K562 (cell line): ENCODE measurements around the gene CRIP1. TPM values are rescaled to one million over a fixed set of nuclear protein-coding genes. Genes with fewer than 3 reads are reported as not detected.

Experiments
- ATAC-seq: fragments of 200-7000 bp; cut with Tn5 transposase; 3 replicates; pipeline ENCODE4 v1.9.1; 2020; ENCODE audit warnings: moderate library complexity
- BruUV-seq: library from RNA; stranded (reverse); fragments of 400-500 nt; replicated peaks from 2 replicates; lab custom pipeline; 2021; lab: Mats Ljungman, UMichigan
- CTCF ChIA-PET: fragments of 300-600 bp; formaldehyde crosslinking; extraction: SDS; loops from one replicate; lab custom pipeline; 2021; ENCODE audit warnings: low intra/inter-chr PET ratio; lab: Yijun Ruan, JAX
- POLR2A ChIA-PET: fragments of 300-600, 350-650 bp; sonication (Branson Sonifier 250); formaldehyde crosslinking; extraction: SDS; loops from one replicate; lab custom pipeline; 2021; ENCODE audit warnings: antibody characterized with exemption, inconsistent platforms; lab: Yijun Ruan, JAX
- DNase-seq, 4 experiments: peaks; one replicate each; pipeline versions ENCODE4 v3.0.0 to v3.0.0-alpha.2; 2011 to 2018; ENCODE audit warnings: low spot score in 3 of 4, mixed read lengths in 3 of 4; ENCODE audit errors: extremely low read depth in 1 of 4
- FAIRE-seq: peaks from 2 replicates; lab custom pipeline; 2011; peaks lifted over from hg19 to GRCh38; lab: Jason Lieb, UNC
- H2AFZ ChIP-seq: 2 replicates; pipeline ENCODE4 v1.6.0; 2011; ENCODE audit warnings: low read depth, low read length, control low read depth, inconsistent platforms
- H3K27ac ChIP-seq: fragments of 200-600 bp; 3 replicates; pipeline ENCODE4 v1.8.0; 2011; ENCODE audit warnings: low read depth, mild to moderate bottlenecking, control low read depth, inconsistent platforms, low read length, moderate library complexity, mixed read lengths; ENCODE audit errors: extremely low read depth
- H3K27me3 ChIP-seq, 2 experiments: fragments of 300-600 bp in 1 of 2; 2 replicates in 1 of 2; 3 replicates in 1 of 2; pipeline versions ENCODE4 v1.6.0 to v1.8.0; 2011; ENCODE audit warnings: inconsistent platforms in 2 of 2, low read length in 2 of 2, mild to moderate bottlenecking in 1 of 2, mixed read lengths in 1 of 2, moderate library complexity in 1 of 2; ENCODE audit not compliant: control insufficient read depth in 2 of 2, insufficient read depth in 2 of 2
- H3K36me3 ChIP-seq: fragments of 300-600 bp; 3 replicates; pipeline ENCODE4 v1.8.0; 2011; ENCODE audit warnings: mild to moderate bottlenecking, low read length, inconsistent platforms; ENCODE audit not compliant: control insufficient read depth, insufficient read depth
- H3K4me1 ChIP-seq, 2 experiments: fragments of 200-600 bp in 1 of 2; replicated peaks in 1 of 2; 2 replicates in 1 of 2; 3 replicates in 1 of 2; pipeline versions ENCODE4 v1.5.1 to v1.8.0; 2011; ENCODE audit warnings: inconsistent platforms in 2 of 2, low read length in 2 of 2, mild to moderate bottlenecking in 1 of 2, mixed read lengths in 1 of 2, moderate library complexity in 1 of 2; ENCODE audit not compliant: control insufficient read depth in 2 of 2, insufficient read depth in 2 of 2
- H3K4me2 ChIP-seq: 2 replicates; pipeline ENCODE4 v1.6.1; 2011; ENCODE audit warnings: low read length, control low read depth, inconsistent platforms, mixed read lengths; ENCODE audit not compliant: insufficient read depth
- H3K4me3 ChIP-seq: fragments of 200-600 bp; sonication (generic), shearing (Covaris generic); 2 replicates; pipeline ENCODE4 v1.5.1; 2016; ENCODE audit warnings: control low read depth, inconsistent platforms
- H3K79me2 ChIP-seq: fragments of 200-600 bp; 3 replicates; pipeline ENCODE4 v1.8.0; 2011; ENCODE audit warnings: low read length, inconsistent platforms; ENCODE audit not compliant: control insufficient read depth, insufficient read depth
- H3K9ac ChIP-seq, 2 experiments: 2 replicates each; pipeline versions ENCODE4 v1.6.0 to v1.6.1; 2011; ENCODE audit warnings: low read depth in 2 of 2, low read length in 2 of 2, control low read depth in 1 of 2, inconsistent platforms in 1 of 2, mild to moderate bottlenecking in 1 of 2, mixed read lengths in 1 of 2; ENCODE audit not compliant: insufficient read depth in 1 of 2
- H3K9me1 ChIP-seq: one replicate; pipeline ENCODE4 v1.6.0; 2011; ENCODE audit warnings: inconsistent platforms, mild to moderate bottlenecking, low read length, moderate library complexity; ENCODE audit not compliant: control insufficient read depth, insufficient read depth
- H3K9me3 ChIP-seq: replicated peaks from 2 replicates; pipeline ENCODE4 v1.5.1; 2011; ENCODE audit warnings: low read depth, low read length, inconsistent platforms; ENCODE audit not compliant: control insufficient read depth, insufficient read depth
- H4K20me1 ChIP-seq: replicated peaks from 2 replicates; pipeline ENCODE4 v1.6.1; 2011; ENCODE audit warnings: low read length, inconsistent platforms, mixed read lengths; ENCODE audit not compliant: control insufficient read depth, insufficient read depth
- C11orf30 ChIP-seq: fragments of 450-650 bp; IDR thresholded peaks from 2 replicates; pipeline ENCODE4 v1.6.1; 2016; ENCODE audit warnings: low read depth, mild to moderate bottlenecking
- MIER1 ChIP-seq: fragments of 450-650 bp; IDR thresholded peaks from 2 replicates; pipeline ENCODE4 v1.6.1; 2016; ENCODE audit warnings: antibody characterized with exemption, mild to moderate bottlenecking, low read depth
- POLR2G ChIP-seq: fragments of 200-400 bp; formaldehyde crosslinking; IDR thresholded peaks from 2 replicates; pipeline ENCODE4 v1.6.1; 2017; ENCODE audit warnings: low read depth, mild to moderate bottlenecking, antibody characterized with exemption, low read length, moderate library complexity
- WGBS: fragments of 100-300 bp; shearing (Covaris generic); methylation state at CpG from one replicate; pipeline ENCODE4 v1.1.6; 2016; ENCODE audit warnings: low coverage, mixed read lengths; ENCODE audit not compliant: insufficient coverage; ENCODE audit errors: missing lambda C conversion rate; 5-methylcytosine and 5-hydroxymethylcytosine counted together
- in situ Hi-C: fragments of 300-500 bp; cut with MboI; formaldehyde crosslinking; loops from 4 replicates; pipeline ENCODE4 v1.15.0; 2018; ENCODE audit warnings: inconsistent platforms, mixed read lengths
- intact Hi-C: fragments of 100-400 bp; cut with micrococcal nuclease; formaldehyde crosslinking; loops from 2 replicates; pipeline ENCODE4 v1.14.2; 2022
- polyA plus RNA-seq, 8 experiments: library from polyadenylated mRNA; depleted of rRNA in 4 of 8; stranded (reverse) in 5 of 8; unstranded in 3 of 8; fragments of >200 nt; fragmentation: Nextera tagmentation in 2 of 8; fragmentation: Illumina TruSeq in 1 of 8; extraction: Ambion mirVana in 2 of 8; extraction: Trizol in 1 of 8; gene quantifications; 2 replicates each; pipeline versions ENCODE4 v1.2.1 to v1.2.3, GENCODE V29; 2011 to 2014; ENCODE audit warnings: inconsistent platforms in 1 of 8, missing spikeins in 1 of 8
- total RNA-seq, 7 experiments: library from RNA; depleted of rRNA in 6 of 7; stranded (reverse); fragments of >200 nt in 6 of 7; fragmentation: Illumina TruSeq in 2 of 7; extraction: Trizol in 2 of 7; gene quantifications; 2 replicates each; pipeline versions ENCODE4 v1.2.1 to v1.2.3, GENCODE V29; 2011 to 2021; ENCODE audit warnings: low replicate concordance in 1 of 7

Gene CRIP1
- total and polyA plus RNA-seq, 9 of the 15 experiments (the other 6 are each of a cell fraction or from before 2014, with no cell fraction given), result 0.11 to 0.58 (median 0.14) TPM; not detected in 6

GRCh38 chr14:105466531-105467248 lies 20.0 kb upstream of the CRIP1 start:
- Histone ChIP-seq H3K4me3 (no peak overlapping the region), H3K27ac (no peak overlapping the region), H3K9me3 (no peaks in the 10 kb centered on the region), H4K20me1 (no peaks in the 10 kb centered on the region; the same call in 1 of the 2 replicates), H2AFZ (no peak overlapping the region), H3K27me3 (no peaks in the 10 kb centered on the region), H3K9me1 (no peaks in the 10 kb centered on the region), H3K36me3 (peaks cover 66% of the 10 kb centered on the region; the same call in 2 of the 3 replicates), H3K4me2 (no peak overlapping the region), H3K79me2 (no peaks in the 10 kb centered on the region), H3K4me1 (peaks cover 0 to 44% of the 10 kb centered on the region in 2 experiments; a peak in 2 of 5 replicates), H3K9ac (no peak overlapping the region; a peak in 1 of 4 replicates)
- WGBS, result 96% methylated on average over 8 of the region's 53 CpGs
- in situ Hi-C loops, result no loop called here
- TF ChIP-seq POLR2G (peak; percentile 54; the same call in 1 of the 2 replicates), C11orf30 (no peak)
- intact Hi-C loops, result no loop called here
- CTCF ChIA-PET, result no interaction called here
- ATAC-seq (no peak), FAIRE-seq (no peak), DNase-seq (no peak)
- POLR2A ChIA-PET, result no interaction called here
- no TSS peak for BruUV-seq

DNA sequence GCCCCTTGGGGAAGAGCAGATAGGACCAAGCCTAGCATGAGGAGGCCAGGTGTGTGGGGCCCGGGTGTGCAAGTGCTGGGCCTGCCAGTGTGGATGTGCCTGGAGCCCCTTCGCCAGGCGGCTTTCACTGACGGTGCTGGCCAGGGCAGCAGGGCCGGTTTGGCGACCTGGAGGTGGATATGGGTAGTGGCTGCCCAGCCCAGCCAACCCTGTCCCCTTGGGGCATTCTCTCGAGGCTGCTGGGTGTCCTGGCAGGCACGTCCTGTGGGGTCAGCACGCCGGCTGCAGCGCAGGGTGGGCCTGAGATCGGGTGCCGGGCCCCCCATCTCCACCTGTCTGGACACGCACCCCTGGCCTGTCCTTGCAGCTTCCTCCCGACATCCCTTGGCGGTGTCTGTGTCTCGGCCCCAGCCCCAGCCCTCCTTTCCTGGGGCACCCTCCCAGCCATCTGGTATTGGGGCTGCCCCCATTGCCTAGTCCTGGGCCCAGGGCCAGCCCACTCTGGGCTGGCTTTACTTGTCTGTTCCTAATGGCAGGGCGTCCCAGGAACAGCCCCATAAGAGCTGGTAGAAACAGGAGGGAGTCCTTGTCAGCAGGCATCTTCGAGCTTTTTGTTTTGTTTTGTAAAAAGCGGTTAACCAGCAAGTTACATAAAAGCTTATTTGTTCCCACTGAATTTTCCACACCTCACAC lies 19.3 kb upstream of the CRIP1 start:
- peaks cover 64% of the 10 kb centered on the region; the same call in 2 of the 3 replicates for H3K36me3 ChIP-seq
- in situ Hi-C loops, result no loop called here
- H2AFZ ChIP-seq, result no peak overlapping the region
- intact Hi-C loops, result no loop called here
- H3K79me2 ChIP-seq, result no peaks in the 10 kb centered on the region
- ATAC-seq (no peak), FAIRE-seq (no peak), DNase-seq (no peak)
- no peaks in the 10 kb centered on the region for H3K27me3 ChIP-seq
- WGBS, result 97% methylated on average over 5 of the region's 20 CpGs
- TF ChIP-seq POLR2G (0 out of 2 replicates have a peak, but pooled peaks have one; percentile 4), MIER1 (no peak)
- H3K9me1 ChIP-seq, result no peaks in the 10 kb centered on the region
- ChIA-PET POLR2A (no interaction called here), CTCF (no interaction called here)
- no peak overlapping the region for H3K27ac ChIP-seq
- no peak overlapping the region for H3K4me2 ChIP-seq
- H3K4me1 ChIP-seq, result peaks cover 0 to 51% of the 10 kb centered on the region in 2 experiments; a peak in 2 of 5 replicates
- no peak overlapping the region for H3K4me3 ChIP-seq
- H3K9ac ChIP-seq, result no peak overlapping the region
- H3K9me3 ChIP-seq, result no peaks in the 10 kb centered on the region
- no TSS peak for BruUV-seq
- H4K20me1 ChIP-seq, result no peaks in the 10 kb centered on the region; the same call in 1 of the 2 replicates
